ENCODE measurements around the gene COX7A2L. TPM values are rescaled to one million over a fixed set of nuclear protein-coding genes. Genes with fewer than 3 reads are reported as not detected.

The COX7A2L gene
- total and polyA plus RNA-seq, 9 of the 15 experiments (the other 6 are each of a cell fraction or from before 2014, with no cell fraction given), result 118 to 481 (median 163) TPM

DNA sequence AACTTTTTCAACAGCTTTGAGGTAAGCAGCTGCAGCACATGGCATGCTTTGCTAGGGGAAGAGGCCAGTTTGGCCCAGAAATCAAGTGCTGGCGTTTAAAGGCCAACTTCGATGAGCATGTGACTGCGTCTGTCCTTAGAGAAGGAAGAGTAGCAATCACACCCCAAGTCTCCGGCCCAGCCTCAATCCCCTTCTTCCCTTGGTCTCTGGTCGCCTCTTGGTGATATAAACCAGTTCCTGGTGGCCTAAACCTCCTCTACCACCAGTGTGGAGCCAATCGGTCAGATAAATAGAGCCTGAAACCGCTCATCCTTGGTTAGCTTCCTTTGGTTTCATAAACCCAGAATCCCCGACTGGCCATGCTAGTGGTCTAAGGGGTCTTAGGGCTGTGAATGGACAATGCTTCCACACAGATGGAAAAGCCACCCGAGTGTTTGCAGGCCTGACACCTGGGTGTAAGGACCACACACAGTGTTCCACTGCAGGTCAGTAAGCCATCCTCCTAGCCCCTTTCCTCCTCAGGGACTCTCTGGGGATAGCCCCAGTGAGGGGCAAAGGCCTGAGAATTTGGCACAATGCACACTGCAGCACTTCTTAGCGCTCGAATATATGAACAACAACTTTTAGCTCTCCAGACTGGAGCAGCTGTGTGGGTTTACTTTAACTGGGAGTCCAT lies 23.0 kb upstream of the COX7A2L start:
- Histone ChIP-seq H3K27me3 (ENCODE audit: control insufficient read depth in 2 of 2, insufficient read depth in 2 of 2, low read length in 2 of 2) (peaks cover 10 to 56% of the 10 kb centered on the region in 2 experiments; a peak in 3 of 5 replicates), H3K9ac (ENCODE audit: insufficient read depth in 1 of 2, low read depth in 2 of 2, low read length in 2 of 2) (no peak overlapping the region), H3K79me2 (ENCODE audit: control insufficient read depth, insufficient read depth, low read length) (no peaks in the 10 kb centered on the region), H3K4me3 (no peak overlapping the region), H4K20me1 (replicated peaks; ENCODE audit: control insufficient read depth, insufficient read depth, low read length) (0 out of 2 replicates have a peak, but pooled peaks cover 2% of the 10 kb centered on the region), H3K4me2 (ENCODE audit: insufficient read depth, low read length) (no peak overlapping the region), H3K27ac (ENCODE audit: extremely low read depth, low read depth, low read length) (no peak overlapping the region), H3K4me1 (replicated peaks in 1 of 2; ENCODE audit: control insufficient read depth in 2 of 2, insufficient read depth in 2 of 2, low read length in 2 of 2) (no peaks in the 10 kb centered on the region), H3K9me3 (replicated peaks; ENCODE audit: control insufficient read depth, insufficient read depth, low read depth, low read length) (no peaks in the 10 kb centered on the region), H3K36me3 (ENCODE audit: control insufficient read depth, insufficient read depth, low read length) (no peaks in the 10 kb centered on the region), H2AFZ (ENCODE audit: low read depth, low read length) (no peak overlapping the region), H3K9me1 (ENCODE audit: control insufficient read depth, insufficient read depth, low read length) (no peaks in the 10 kb centered on the region)
- DNase-seq (ENCODE audit: extremely low read depth in 1 of 4, low spot score in 3 of 4) (no peak), FAIRE-seq (no peak), ATAC-seq (no peak)
- no TSS peak for BruUV-seq (replicated peaks)
- TF ChIP-seq BMI1 (IDR thresholded peaks at IDR 0.05; ENCODE audit: low read length), result no peak
- TF ChIP-seq, protein P1, sequence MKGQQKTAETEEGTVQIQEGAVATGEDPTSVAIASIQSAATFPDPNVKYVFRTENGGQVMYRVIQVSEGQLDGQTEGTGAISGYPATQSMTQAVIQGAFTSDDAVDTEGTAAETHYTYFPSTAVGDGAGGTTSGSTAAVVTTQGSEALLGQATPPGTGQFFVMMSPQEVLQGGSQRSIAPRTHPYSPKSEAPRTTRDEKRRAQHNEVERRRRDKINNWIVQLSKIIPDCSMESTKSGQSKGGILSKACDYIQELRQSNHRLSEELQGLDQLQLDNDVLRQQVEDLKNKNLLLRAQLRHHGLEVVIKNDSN (CRISPR knock-in tag; IDR thresholded peaks at IDR 0.05), result no peak
- intact Hi-C loops (cut with micrococcal nuclease) (no loop called here), in situ Hi-C loops (cut with MboI) (no loop called here)
- ChIA-PET POLR2A (no interaction called here), CTCF (ENCODE audit: low intra/inter-chr PET ratio) (no interaction called here)
- WGBS (ENCODE audit: insufficient coverage, low coverage, missing lambda C conversion rate), result 6% methylated on average over 11 of the region's 11 CpGs

DNA sequence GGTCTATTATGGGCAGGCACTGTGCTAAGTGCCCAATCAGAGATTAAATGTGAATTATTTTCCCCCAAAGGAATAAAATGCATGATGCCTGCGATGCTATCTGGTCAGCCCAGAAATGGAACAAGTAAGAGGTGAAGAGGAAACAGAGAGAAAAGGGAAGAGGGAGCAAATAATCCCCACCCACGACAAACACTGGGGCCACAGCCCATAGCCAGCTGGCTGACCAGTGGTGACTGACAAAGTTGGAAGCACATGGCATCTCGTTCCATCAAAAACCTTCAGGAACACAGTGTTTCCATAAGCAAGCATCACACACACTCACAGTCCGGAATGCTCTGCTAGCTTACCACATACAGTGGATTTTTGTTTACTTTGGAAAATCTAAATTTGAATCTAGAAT lies 21.1 kb upstream of the COX7A2L start:
- DNase-seq (ENCODE audit: extremely low read depth in 1 of 4, low spot score in 3 of 4) (no peak), ATAC-seq (no peak), FAIRE-seq (no peak)
- Histone ChIP-seq H2AFZ (ENCODE audit: low read depth, low read length) (no peak overlapping the region), H3K4me3 (no peak overlapping the region), H3K27me3 (ENCODE audit: control insufficient read depth in 2 of 2, insufficient read depth in 2 of 2, low read length in 2 of 2) (peaks cover 5 to 44% of the 10 kb centered on the region in 2 experiments; a peak in 3 of 5 replicates), H4K20me1 (replicated peaks; ENCODE audit: control insufficient read depth, insufficient read depth, low read length) (no peaks in the 10 kb centered on the region), H3K9ac (ENCODE audit: insufficient read depth in 1 of 2, low read depth in 2 of 2, low read length in 2 of 2) (no peak overlapping the region), H3K9me3 (replicated peaks; ENCODE audit: control insufficient read depth, insufficient read depth, low read depth, low read length) (no peaks in the 10 kb centered on the region), H3K79me2 (ENCODE audit: control insufficient read depth, insufficient read depth, low read length) (no peaks in the 10 kb centered on the region), H3K9me1 (ENCODE audit: control insufficient read depth, insufficient read depth, low read length) (no peaks in the 10 kb centered on the region), H3K36me3 (ENCODE audit: control insufficient read depth, insufficient read depth, low read length) (no peaks in the 10 kb centered on the region), H3K4me2 (ENCODE audit: insufficient read depth, low read length) (no peak overlapping the region), H3K4me1 (replicated peaks in 1 of 2; ENCODE audit: control insufficient read depth in 2 of 2, insufficient read depth in 2 of 2, low read length in 2 of 2) (no peaks in the 10 kb centered on the region), H3K27ac (ENCODE audit: extremely low read depth, low read depth, low read length) (no peak overlapping the region)
- CTCF ChIA-PET (ENCODE audit: low intra/inter-chr PET ratio), result no interaction called here
- POLR2A ChIA-PET, result interaction anchor here (0.8 kb wide), 1 partner anchor 674 kb away, joined by 3 read pairs; no protein-coding TSS in a partner anchor
- in situ Hi-C loops (cut with MboI), result no loop called here
- no TSS peak for BruUV-seq (replicated peaks)
- intact Hi-C loops (cut with micrococcal nuclease), result no loop called here
- WGBS (ENCODE audit: insufficient coverage, low coverage, missing lambda C conversion rate), result 6% methylated on average over 4 of the region's 4 CpGs
- TF ChIP-seq, protein P2, sequence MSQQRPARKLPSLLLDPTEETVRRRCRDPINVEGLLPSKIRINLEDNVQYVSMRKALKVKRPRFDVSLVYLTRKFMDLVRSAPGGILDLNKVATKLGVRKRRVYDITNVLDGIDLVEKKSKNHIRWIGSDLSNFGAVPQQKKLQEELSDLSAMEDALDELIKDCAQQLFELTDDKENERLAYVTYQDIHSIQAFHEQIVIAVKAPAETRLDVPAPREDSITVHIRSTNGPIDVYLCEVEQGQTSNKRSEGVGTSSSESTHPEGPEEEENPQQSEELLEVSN (IDR thresholded peaks at IDR 0.05; ENCODE audit: borderline replicate concordance in 1 of 2, extremely low read depth in 1 of 2, insufficient read depth in 1 of 2, insufficient read length in 1 of 2, low read depth in 1 of 2, low read length in 1 of 2, poor library complexity in 1 of 2, severe bottlenecking in 1 of 2), result no peak
- no peak for TF ChIP-seq ZNF76 (CRISPR knock-in tag; IDR thresholded peaks at IDR 0.05; ENCODE audit: borderline replicate concordance)
- TF ChIP-seq FIP1L1 (IDR thresholded peaks at IDR 0.05; ENCODE audit: low read depth, low read length, poor library complexity, severe bottlenecking), result no peak
- TF ChIP-seq, protein P3, sequence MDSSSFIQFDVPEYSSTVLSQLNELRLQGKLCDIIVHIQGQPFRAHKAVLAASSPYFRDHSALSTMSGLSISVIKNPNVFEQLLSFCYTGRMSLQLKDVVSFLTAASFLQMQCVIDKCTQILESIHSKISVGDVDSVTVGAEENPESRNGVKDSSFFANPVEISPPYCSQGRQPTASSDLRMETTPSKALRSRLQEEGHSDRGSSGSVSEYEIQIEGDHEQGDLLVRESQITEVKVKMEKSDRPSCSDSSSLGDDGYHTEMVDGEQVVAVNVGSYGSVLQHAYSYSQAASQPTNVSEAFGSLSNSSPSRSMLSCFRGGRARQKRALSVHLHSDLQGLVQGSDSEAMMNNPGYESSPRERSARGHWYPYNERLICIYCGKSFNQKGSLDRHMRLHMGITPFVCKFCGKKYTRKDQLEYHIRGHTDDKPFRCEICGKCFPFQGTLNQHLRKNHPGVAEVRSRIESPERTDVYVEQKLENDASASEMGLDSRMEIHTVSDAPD (CRISPR knock-in tag; IDR thresholded peaks at IDR 0.05), result no peak
- no peak for TF ChIP-seq TAF7 (tag; IDR thresholded peaks at IDR 0.05)
- TF ChIP-seq SP2 (IDR thresholded peaks at IDR 0.05; ENCODE audit: extremely low read depth, low read depth, low read length, poor library complexity, severe bottlenecking), result no peak
- no peak for TF ChIP-seq RBM22 (IDR thresholded peaks at IDR 0.05; ENCODE audit: low read depth, low read length, poor library complexity, severe bottlenecking)
- TF ChIP-seq HDAC6 (IDR thresholded peaks at IDR 0.05; ENCODE audit: low read depth, low read length), result no peak
- TF ChIP-seq ARID2 (IDR thresholded peaks at IDR 0.05), result no peak
